ENCODE results near the gene ANTXR1. TPM values are rescaled to one million over a fixed set of nuclear protein-coding genes. Genes with fewer than 3 reads are reported as not detected.

The ANTXR1 gene
- total and polyA plus RNA-seq, 9 of the 15 experiments (the other 6 are each of a cell fraction or from before 2014, with no cell fraction given), result 0.07 to 1.00 (median 0.54) TPM

- TF ChIP-seq, protein P1, sequence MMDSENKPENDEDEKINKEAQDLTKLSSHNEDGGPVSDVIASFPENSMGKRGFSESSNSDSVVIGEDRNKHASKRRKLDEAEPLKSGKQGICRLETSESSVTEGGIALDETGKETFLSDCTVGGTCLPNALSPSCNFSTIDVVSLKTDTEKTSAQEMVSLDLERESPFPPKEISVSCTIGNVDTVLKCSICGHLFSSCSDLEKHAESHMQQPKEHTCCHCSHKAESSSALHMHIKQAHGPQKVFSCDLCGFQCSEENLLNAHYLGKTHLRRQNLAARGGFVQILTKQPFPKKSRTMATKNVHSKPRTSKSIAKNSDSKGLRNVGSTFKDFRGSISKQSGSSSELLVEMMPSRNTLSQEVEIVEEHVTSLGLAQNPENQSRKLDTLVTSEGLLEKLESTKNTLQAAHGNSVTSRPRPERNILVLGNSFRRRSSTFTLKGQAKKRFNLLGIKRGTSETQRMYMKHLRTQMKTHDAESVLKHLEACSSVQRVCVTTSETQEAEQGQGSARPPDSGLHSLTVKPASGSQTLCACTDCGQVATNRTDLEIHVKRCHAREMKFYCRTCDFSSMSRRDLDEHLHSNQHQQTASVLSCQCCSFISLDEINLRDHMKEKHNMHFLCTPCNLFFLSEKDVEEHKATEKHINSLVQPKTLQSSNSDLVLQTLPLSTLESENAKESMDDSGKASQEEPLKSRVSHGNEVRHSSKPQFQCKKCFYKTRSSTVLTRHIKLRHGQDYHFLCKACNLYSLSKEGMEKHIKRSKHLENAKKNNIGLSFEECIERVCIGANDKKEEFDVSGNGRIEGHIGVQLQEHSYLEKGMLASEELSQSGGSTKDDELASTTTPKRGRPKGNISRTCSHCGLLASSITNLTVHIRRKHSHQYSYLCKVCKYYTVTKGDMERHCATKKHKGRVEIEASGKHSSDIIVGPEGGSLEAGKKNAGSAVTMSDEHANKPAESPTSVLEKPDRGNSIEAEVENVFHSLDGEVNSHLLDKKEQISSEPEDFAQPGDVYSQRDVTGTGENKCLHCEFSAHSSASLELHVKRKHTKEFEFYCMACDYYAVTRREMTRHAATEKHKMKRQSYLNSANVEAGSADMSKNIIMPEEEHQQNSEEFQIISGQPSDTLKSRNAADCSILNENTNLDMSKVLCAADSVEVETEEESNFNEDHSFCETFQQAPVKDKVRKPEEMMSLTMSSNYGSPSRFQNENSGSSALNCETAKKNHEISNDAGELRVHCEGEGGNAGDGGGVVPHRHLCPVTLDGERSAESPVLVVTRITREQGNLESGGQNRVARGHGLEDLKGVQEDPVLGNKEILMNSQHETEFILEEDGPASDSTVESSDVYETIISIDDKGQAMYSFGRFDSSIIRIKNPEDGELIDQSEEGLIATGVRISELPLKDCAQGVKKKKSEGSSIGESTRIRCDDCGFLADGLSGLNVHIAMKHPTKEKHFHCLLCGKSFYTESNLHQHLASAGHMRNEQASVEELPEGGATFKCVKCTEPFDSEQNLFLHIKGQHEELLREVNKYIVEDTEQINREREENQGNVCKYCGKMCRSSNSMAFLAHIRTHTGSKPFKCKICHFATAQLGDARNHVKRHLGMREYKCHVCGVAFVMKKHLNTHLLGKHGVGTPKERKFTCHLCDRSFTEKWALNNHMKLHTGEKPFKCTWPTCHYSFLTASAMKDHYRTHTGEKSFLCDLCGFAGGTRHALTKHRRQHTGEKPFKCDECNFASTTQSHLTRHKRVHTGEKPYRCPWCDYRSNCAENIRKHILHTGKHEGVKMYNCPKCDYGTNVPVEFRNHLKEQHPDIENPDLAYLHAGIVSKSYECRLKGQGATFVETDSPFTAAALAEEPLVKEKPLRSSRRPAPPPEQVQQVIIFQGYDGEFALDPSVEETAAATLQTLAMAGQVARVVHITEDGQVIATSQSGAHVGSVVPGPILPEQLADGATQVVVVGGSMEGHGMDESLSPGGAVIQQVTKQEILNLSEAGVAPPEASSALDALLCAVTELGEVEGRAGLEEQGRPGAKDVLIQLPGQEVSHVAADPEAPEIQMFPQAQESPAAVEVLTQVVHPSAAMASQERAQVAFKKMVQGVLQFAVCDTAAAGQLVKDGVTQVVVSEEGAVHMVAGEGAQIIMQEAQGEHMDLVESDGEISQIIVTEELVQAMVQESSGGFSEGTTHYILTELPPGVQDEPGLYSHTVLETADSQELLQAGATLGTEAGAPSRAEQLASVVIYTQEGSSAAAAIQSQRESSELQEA (IDR thresholded peaks at IDR 0.05; ENCODE audit: low read depth), result no peak
- TF ChIP-seq HNRNPH1 (optimal IDR thresholded peaks at IDR 0.05; ENCODE audit: low read depth, low read length) (no peak), SNIP1 (IDR thresholded peaks at IDR 0.05; ENCODE audit: low read depth) (no peak), SMARCC2 (IDR thresholded peaks at IDR 0.05; ENCODE audit: low read depth) (no peak), ZBTB9 (CRISPR knock-in tag; IDR thresholded peaks at IDR 0.05) (no peak), PHF8 (IDR thresholded peaks at IDR 0.05; ENCODE audit: borderline replicate concordance, low read length) (no peak), HSF4 (CRISPR knock-in tag; IDR thresholded peaks at IDR 0.05; ENCODE audit: borderline replicate concordance) (no peak), CTCFL (IDR thresholded peaks at IDR 0.05; ENCODE audit: borderline replicate concordance, insufficient read depth, low read depth, low read length, poor library complexity, severe bottlenecking) (no peak)
These were observed 163.1 kb downstream of the ANTXR1 start (continued) for GRCh38 chr2:69175790-69176715.
